ENCODE measurements around the gene FAM89A. TPM values are rescaled to one million over a fixed set of nuclear protein-coding genes. Genes with fewer than 3 reads are reported as not detected.

The FAM89A gene
- total and polyA plus RNA-seq, 2 of the 8 experiments (the other 6 are each of a cell fraction or from before 2014, with no cell fraction given) = 2.1 to 2.2 TPM

DNA sequence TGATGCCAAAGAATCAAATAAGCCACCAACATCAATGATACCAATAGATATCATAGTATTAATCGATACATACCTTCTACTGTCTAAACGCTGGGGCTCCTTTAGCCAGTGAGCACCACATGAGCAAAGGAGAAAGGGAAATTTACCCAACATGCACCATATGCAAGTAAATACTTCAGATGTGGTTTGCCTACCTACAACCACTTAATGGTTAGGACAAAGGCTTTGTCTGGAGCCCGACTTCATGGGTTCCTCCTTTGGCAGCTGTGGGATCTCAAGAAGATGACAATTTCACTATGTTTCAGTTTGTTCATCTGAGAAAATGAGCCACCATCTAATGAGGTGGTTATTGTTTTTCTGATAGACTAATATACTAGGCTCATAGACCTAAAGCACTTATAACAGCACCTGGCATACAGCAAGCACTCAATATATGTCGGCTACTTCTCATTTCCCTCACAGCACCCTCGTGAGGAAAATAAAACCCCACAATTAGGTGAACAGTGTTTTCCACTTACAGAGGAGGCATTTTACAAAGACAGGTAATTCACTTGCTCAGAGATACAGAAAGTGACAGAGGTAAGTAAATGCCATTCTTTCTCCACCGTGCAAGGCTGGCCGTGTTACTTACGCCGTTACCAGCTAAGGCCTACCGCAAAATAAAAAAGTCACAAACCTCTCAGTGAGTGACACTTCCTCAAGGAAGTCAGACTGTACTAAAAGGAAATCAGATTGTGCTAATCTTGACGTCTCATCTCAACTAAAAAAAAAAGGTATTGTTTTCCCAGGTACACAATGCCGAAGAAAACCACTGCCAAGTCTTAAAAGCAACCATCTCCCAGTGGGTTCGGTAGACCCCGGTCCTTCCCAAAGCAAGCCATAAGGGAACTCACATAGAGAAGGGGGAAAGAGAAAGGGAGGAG is 63.0 kb downstream of the FAM89A start (continued):
- TF ChIP-seq, protein P1, sequence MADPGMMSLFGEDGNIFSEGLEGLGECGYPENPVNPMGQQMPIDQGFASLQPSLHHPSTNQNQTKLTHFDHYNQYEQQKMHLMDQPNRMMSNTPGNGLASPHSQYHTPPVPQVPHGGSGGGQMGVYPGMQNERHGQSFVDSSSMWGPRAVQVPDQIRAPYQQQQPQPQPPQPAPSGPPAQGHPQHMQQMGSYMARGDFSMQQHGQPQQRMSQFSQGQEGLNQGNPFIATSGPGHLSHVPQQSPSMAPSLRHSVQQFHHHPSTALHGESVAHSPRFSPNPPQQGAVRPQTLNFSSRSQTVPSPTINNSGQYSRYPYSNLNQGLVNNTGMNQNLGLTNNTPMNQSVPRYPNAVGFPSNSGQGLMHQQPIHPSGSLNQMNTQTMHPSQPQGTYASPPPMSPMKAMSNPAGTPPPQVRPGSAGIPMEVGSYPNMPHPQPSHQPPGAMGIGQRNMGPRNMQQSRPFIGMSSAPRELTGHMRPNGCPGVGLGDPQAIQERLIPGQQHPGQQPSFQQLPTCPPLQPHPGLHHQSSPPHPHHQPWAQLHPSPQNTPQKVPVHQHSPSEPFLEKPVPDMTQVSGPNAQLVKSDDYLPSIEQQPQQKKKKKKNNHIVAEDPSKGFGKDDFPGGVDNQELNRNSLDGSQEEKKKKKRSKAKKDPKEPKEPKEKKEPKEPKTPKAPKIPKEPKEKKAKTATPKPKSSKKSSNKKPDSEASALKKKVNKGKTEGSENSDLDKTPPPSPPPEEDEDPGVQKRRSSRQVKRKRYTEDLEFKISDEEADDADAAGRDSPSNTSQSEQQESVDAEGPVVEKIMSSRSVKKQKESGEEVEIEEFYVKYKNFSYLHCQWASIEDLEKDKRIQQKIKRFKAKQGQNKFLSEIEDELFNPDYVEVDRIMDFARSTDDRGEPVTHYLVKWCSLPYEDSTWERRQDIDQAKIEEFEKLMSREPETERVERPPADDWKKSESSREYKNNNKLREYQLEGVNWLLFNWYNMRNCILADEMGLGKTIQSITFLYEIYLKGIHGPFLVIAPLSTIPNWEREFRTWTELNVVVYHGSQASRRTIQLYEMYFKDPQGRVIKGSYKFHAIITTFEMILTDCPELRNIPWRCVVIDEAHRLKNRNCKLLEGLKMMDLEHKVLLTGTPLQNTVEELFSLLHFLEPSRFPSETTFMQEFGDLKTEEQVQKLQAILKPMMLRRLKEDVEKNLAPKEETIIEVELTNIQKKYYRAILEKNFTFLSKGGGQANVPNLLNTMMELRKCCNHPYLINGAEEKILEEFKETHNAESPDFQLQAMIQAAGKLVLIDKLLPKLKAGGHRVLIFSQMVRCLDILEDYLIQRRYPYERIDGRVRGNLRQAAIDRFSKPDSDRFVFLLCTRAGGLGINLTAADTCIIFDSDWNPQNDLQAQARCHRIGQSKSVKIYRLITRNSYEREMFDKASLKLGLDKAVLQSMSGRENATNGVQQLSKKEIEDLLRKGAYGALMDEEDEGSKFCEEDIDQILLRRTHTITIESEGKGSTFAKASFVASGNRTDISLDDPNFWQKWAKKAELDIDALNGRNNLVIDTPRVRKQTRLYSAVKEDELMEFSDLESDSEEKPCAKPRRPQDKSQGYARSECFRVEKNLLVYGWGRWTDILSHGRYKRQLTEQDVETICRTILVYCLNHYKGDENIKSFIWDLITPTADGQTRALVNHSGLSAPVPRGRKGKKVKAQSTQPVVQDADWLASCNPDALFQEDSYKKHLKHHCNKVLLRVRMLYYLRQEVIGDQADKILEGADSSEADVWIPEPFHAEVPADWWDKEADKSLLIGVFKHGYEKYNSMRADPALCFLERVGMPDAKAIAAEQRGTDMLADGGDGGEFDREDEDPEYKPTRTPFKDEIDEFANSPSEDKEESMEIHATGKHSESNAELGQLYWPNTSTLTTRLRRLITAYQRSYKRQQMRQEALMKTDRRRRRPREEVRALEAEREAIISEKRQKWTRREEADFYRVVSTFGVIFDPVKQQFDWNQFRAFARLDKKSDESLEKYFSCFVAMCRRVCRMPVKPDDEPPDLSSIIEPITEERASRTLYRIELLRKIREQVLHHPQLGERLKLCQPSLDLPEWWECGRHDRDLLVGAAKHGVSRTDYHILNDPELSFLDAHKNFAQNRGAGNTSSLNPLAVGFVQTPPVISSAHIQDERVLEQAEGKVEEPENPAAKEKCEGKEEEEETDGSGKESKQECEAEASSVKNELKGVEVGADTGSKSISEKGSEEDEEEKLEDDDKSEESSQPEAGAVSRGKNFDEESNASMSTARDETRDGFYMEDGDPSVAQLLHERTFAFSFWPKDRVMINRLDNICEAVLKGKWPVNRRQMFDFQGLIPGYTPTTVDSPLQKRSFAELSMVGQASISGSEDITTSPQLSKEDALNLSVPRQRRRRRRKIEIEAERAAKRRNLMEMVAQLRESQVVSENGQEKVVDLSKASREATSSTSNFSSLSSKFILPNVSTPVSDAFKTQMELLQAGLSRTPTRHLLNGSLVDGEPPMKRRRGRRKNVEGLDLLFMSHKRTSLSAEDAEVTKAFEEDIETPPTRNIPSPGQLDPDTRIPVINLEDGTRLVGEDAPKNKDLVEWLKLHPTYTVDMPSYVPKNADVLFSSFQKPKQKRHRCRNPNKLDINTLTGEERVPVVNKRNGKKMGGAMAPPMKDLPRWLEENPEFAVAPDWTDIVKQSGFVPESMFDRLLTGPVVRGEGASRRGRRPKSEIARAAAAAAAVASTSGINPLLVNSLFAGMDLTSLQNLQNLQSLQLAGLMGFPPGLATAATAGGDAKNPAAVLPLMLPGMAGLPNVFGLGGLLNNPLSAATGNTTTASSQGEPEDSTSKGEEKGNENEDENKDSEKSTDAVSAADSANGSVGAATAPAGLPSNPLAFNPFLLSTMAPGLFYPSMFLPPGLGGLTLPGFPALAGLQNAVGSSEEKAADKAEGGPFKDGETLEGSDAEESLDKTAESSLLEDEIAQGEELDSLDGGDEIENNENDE (IDR thresholded peaks at IDR 0.05; ENCODE audit: insufficient replicate concordance, low read length) = no peak
- no peak for TF ChIP-seq PHF8 (conservative IDR thresholded peaks at IDR 0.05; ENCODE audit: low read depth, low read length)
- TF ChIP-seq TBP (IDR thresholded peaks at IDR 0.05; ENCODE audit: low read depth, low read length) = no peak
- no peak for TF ChIP-seq EP300 (IDR thresholded peaks at IDR 0.05; ENCODE audit: borderline replicate concordance in 1 of 2, low read depth in 2 of 2, low read length in 2 of 2)
- TF ChIP-seq HDAC2 (IDR thresholded peaks at IDR 0.05; ENCODE audit: borderline replicate concordance in 1 of 2, low read depth in 2 of 2, low read length in 2 of 2) = no peak
- TF ChIP-seq GTF2F1 (IDR thresholded peaks at IDR 0.05; ENCODE audit: borderline replicate concordance, low read depth, low read length) = no peak
- no peak for TF ChIP-seq SP4 (IDR thresholded peaks at IDR 0.05; ENCODE audit: low read length)
